LNCaP clone FGC (cell line): Measurements from ENCODE around the gene COL18A1.
"Not testable (repeated sequence)": the region's sequence is repeated elsewhere in the genome, so short reads cannot be mapped to it uniquely, and the experiment has no call there.

Experiments
- DNase-seq: peaks from one replicate; pipeline ENCODE4 v3.0.0-alpha.2; 2011; ENCODE audit warnings: low read depth
- H3K4me3 ChIP-seq: 2 replicates; pipeline ENCODE4 v1.5.1; 2011; ENCODE audit warnings: mild to moderate bottlenecking, low read depth, low read length, control low read depth
- TF ChIP-seq, protein P1 (sequence below): IDR thresholded peaks from 2 replicates; pipeline ENCODE4 v1.5.1; 2012; ENCODE audit warnings: mild to moderate bottlenecking; ENCODE audit not compliant: control insufficient read depth, insufficient read depth; ENCODE audit errors: extremely low read depth

Gene COL18A1

DNA sequence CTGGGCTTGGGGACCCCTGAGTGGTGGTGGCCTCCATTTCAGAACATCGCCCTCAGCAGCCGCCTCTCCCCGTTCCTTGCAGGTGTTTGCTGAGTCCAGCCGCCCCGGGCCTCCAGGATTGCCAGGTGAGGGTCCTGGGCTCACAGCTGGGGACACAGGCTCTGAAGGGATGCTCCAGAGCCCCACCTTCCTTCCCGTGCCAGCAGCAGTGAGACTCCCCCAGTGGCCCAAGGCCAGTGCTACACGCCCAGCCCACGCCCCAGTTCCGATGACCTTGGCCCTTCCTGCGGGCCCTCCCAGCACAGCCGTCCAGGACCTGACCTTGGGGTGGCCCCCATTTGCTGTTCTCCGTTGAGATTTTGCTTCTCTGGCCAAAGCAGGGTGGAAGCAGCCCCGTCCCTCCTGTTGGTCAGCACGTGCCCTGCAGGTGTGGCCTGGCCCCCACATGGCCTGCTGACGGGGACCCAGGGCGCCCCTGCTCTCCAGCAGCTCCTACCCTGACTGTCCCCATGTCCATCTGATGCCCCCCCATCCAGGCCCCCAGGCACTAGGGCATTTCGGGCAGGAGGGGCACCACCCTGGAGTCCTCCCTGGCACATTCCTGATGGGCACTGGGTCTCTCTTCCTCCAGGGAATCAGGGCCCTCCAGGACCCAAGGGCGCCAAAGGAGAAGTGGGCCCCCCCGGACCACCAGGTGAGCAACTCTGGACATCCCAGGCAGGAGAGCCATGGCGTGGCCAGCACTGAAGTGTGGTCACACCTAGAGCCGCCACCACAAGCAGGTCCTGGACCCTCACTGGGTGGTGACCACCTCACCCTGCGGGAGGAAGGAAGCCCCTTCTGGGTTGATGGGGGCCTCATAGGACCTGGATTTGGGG, 92.2 kb downstream of the COL18A1 start:
- TF ChIP-seq, protein P1, sequence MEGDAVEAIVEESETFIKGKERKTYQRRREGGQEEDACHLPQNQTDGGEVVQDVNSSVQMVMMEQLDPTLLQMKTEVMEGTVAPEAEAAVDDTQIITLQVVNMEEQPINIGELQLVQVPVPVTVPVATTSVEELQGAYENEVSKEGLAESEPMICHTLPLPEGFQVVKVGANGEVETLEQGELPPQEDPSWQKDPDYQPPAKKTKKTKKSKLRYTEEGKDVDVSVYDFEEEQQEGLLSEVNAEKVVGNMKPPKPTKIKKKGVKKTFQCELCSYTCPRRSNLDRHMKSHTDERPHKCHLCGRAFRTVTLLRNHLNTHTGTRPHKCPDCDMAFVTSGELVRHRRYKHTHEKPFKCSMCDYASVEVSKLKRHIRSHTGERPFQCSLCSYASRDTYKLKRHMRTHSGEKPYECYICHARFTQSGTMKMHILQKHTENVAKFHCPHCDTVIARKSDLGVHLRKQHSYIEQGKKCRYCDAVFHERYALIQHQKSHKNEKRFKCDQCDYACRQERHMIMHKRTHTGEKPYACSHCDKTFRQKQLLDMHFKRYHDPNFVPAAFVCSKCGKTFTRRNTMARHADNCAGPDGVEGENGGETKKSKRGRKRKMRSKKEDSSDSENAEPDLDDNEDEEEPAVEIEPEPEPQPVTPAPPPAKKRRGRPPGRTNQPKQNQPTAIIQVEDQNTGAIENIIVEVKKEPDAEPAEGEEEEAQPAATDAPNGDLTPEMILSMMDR, result no peak
- no peak overlapping the region for H3K4me3 ChIP-seq
- no peak for DNase-seq

DNA sequence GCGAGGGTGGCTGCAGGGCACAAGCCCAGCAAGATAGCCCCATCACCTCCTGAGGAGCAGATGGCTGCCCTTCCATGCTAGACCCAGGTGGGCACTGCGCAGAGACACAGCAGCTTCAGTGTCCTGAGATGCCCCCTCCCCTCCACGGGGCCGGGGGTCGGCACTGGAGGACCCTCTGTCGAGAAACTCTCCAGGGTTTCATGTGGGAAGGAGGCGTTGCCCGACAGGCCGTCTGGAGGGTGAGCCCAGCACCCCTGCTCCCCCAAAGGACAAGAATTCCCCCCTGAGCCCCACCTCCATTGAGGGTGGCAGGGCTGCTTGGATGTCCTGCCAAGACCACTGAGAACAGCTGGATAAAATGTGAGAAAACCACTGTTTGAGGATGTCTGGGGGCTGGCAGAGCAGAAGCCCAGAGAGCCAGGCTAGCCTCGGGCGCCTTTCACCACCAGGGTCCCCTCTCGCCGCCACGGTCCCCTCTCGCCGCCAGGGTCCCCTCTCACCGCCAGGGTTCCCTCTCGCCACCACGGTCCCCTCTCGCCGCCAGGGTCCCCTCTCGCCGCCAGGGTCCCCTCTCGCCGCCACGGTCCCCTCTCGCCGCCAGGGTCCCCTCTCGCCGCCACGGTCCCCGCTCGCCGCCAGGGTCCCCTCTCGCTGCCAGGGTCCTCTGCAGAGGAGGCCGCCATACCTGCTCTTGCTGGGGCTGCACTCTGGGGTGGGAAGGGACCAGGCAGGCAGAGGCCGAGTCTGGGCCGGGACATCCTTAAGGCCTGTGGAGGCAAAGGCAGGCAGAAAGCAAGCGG, 93.1 kb downstream of the COL18A1 start:
- DNase-seq, result no peak
- no peak overlapping the region for H3K4me3 ChIP-seq
- TF ChIP-seq, protein P1, result no peak

DNA sequence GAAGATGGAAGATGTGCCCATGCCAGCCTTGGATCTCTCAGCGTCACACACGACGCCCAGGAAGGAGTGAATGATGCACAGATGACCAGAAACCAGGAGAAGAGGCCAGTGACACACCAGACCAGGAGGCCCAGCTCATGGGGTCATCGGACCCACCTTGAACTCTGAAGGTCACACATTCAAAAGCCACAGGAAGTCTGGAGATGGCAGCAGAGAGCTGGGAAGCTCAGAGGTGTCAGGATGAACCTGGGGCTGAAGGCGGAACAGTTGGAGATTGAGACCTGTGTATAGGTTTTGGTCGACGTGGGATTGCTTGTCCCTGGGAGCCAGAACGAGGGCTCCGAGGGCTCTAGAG, 93.7 kb downstream of the COL18A1 start:
- TF ChIP-seq, protein P1, result no peak
- no peak for DNase-seq
- no peak overlapping the region for H3K4me3 ChIP-seq

DNA sequence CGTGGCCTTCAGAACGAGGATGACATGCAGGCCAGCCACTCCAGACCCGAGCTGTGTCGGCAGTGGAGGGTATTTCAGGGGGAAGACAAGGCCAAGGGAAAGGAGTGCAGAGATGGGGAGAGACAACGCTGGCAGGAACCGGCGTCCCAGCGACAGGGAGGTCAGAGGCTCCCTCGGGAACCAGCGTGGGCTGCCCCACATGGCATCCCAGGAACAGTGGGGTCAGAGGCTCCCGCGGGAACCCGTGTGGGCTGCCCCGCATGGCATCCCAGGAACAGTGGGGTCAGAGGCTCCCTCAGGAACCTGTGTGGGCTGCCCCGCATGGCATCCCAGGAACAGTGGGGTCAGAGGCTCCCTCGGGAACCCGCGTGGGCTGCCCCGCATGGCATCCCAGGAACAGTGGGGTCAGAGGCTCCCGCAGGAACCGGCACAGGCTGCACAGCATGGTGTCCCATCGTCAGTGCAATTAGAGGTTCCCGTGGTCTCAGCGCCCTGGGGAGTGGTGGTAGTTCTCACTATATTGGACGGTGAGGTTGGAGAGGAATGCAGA, 94.3 kb downstream of the COL18A1 start:
- TF ChIP-seq, protein P1, result no peak
- no peak overlapping the region for H3K4me3 ChIP-seq
- DNase-seq, result no peak

DNA sequence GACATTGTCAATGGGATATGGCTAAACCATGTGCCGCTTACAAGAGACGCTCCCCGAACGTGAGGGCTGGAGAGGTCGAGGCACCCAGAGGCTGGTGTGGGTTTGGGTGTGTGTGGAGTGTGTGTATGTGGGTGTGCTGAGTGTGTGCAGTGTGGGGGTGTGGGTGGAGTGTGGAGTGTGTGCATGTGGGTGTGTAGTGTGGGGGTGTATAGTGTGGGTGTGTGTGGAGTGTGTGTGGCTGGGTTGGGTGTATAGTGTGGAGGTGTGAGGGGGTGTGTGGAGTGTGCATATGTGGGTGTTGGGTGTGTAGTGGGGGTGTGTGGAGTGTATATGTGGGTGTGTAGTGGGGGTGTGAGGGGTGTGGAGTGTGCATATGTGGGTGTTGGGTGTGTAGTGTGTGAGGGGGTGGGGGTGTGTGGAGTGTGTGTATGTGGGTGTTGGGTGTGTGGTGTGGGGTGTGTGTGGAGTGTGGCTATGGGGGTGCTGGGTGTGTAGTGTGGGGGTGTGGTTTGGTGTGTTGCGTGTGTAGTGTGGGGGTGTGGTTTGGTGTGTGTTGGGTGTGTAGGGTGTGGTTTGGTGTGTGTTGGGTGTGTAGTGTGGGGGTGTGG, 95.1 kb downstream of the COL18A1 start:
- TF ChIP-seq, protein P1, result no peak
- no peak overlapping the region for H3K4me3 ChIP-seq
- no peak for DNase-seq

DNA sequence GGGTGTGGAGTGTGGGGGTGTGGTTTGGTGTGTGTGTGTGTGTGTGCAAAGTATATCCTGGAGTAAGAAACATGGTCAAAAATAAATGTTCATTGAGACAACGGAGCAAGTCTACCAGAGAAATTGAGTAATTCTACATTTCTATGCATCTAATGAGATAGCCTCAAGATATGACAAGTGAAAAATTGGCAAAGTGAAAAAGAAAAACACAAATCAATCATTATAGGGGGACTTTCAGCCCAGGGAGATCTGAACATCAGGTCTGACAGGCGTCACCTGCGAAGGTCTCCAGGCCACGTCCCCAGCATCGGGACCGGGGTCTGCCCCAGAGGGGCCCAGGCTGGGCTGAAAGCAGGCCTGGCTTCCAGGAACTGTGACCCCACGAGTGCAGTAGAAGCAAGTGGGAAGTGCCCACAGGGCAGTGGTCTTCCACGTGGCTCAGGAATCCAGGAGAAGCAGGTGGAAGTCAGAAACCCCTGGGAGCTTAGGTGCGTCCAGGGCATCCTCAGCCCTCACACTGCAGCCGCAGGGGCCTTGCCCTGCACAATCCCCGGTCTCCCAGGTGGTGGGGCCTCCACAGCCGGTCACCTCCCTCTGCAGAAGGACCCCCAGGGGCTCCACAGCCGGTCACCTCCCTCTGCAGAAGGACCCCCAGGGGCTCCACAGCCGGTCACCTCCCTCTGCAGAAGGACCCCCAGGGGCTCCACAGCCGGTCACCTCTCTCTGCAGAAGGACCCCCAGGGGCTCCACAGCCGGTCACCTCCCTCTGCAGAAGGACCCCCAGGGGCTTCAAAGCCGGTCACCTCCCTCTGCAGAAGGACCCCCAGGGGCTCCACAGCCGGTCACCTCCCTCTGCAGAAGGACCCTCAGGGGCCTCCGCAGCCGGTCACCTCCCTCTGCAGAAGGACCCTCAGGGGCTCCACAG, 96.4 kb downstream of the COL18A1 start:
- not testable (repeated sequence) for DNase-seq, H3K4me3 ChIP-seq
